Neural cell (in vitro differentiated cells): ENCODE results near the gene GPR26.

Experiments used
- CTCF ChIP-seq: fragments of 450-650 bp; IDR thresholded peaks from 2 replicates; pipeline ENCODE4 v1.5.1; 2014; ENCODE audit warnings: antibody characterized with exemption, mild to moderate bottlenecking, moderate library complexity; ENCODE audit not compliant: poor library complexity, severe bottlenecking
- EP300 ChIP-seq: fragments of 450-650 bp; conservative IDR thresholded peaks from 2 replicates; pipeline ENCODE4 v1.6.1; 2014; ENCODE audit warnings: antibody characterized with exemption, mild to moderate bottlenecking, moderate library complexity; ENCODE audit not compliant: poor library complexity, severe bottlenecking
- EZH2 ChIP-seq: fragments of 200-600, 300-800 bp; shearing (Covaris generic), sonication (generic); IDR thresholded peaks from 2 replicates; pipeline ENCODE4 v1.6.1; 2014; ENCODE audit warnings: antibody characterized with exemption, low read length, borderline replicate concordance, mild to moderate bottlenecking; ENCODE audit not compliant: insufficient read depth, poor library complexity, severe bottlenecking
- MXI1 ChIP-seq: fragments of 450-650 bp; conservative IDR thresholded peaks from 2 replicates; pipeline ENCODE4 v1.6.1; 2014; ENCODE audit warnings: antibody characterized with exemption, mild to moderate bottlenecking; ENCODE audit not compliant: poor library complexity, severe bottlenecking
- POLR2AphosphoS5 ChIP-seq: IDR thresholded peaks from 2 replicates; pipeline ENCODE4 v1.6.1; 2012
- RAD21 ChIP-seq: fragments of 450-650 bp; conservative IDR thresholded peaks from 2 replicates; pipeline ENCODE4 v1.6.1; 2014; ENCODE audit warnings: antibody characterized with exemption, mild to moderate bottlenecking, moderate library complexity
- REST ChIP-seq: IDR thresholded peaks from 2 replicates; pipeline ENCODE4 v1.6.1; 2012; ENCODE audit warnings: borderline replicate concordance
- SMC3 ChIP-seq: fragments of 450-650 bp; conservative IDR thresholded peaks from 2 replicates; pipeline ENCODE4 v1.6.1; 2014; ENCODE audit warnings: antibody characterized with exemption, mild to moderate bottlenecking, moderate library complexity; ENCODE audit not compliant: poor library complexity
- TAF1 ChIP-seq: IDR thresholded peaks from 2 replicates; pipeline ENCODE4 v1.6.1; 2012; ENCODE audit warnings: low read depth

GRCh38 chr10:123649676-123650075 is 16.5 kb upstream of the GPR26 start:
- TF ChIP-seq CTCF: no peak
- TF ChIP-seq EZH2: no peak
- TF ChIP-seq EP300: no peak
- no peak for TF ChIP-seq POLR2AphosphoS5
- no peak for TF ChIP-seq RAD21
- no peak for TF ChIP-seq TAF1
- no peak for TF ChIP-seq SMC3
- TF ChIP-seq REST: no peak
- TF ChIP-seq MXI1: no peak
